Ascending aorta (tissue), 2 donors: Measurements from ENCODE around the gene SOX8. TPM values are rescaled to one million over a fixed set of nuclear protein-coding genes. Genes with fewer than 3 reads are reported as not detected.

Source experiments
- DNase-seq, 2 donors: peaks; one replicate each; pipeline ENCODE4 v3.0.0-alpha.2; 2019; ENCODE audit warnings: low spot score in 2 of 2
- H3K27ac ChIP-seq, 2 donors: fragments of 200-600 bp; sonication (generic); one replicate each; pipeline ENCODE4 v1.5.1; 2016 to 2017; ENCODE audit warnings: mild to moderate bottlenecking in 1 of 2
- H3K27me3 ChIP-seq: fragments of 200-600 bp; sonication (generic); one replicate; pipeline ENCODE4 v1.5.1; 2017
- H3K36me3 ChIP-seq, 2 donors: fragments of 200-600 bp; sonication (generic); one replicate each; pipeline ENCODE4 v1.5.1; 2016
- H3K4me1 ChIP-seq, 2 donors: fragments of 200-600 bp; sonication (generic); one replicate each; pipeline ENCODE4 v1.5.1; 2016 to 2017; ENCODE audit warnings: mild to moderate bottlenecking in 1 of 2
- H3K4me3 ChIP-seq, 2 donors: fragments of 200-600 bp; sonication (generic); one replicate each; pipeline ENCODE4 v1.5.1; 2016 to 2017; ENCODE audit warnings: mild to moderate bottlenecking in 1 of 2
- H3K9me3 ChIP-seq, 2 donors: fragments of 200-600 bp; sonication (generic); one replicate each; pipeline ENCODE4 v1.5.1; 2016
- intact Hi-C: fragments of 100-400 bp; cut with DNase I; formaldehyde crosslinking; loops from one replicate; pipeline ENCODE4 v1.15.1; 2023
- total RNA-seq: library from RNA; depleted of rRNA; stranded (reverse); fragments of >200 nt; gene quantifications from one replicate; pipeline ENCODE4 v1.1.0, GENCODE V29; 2016
- TF ChIP-seq, protein P1 (sequence below), 3 experiments: fragments of 200-600 bp in 2 of 3; fragments of 450-650 bp in 1 of 3; sonication (generic) in 2 of 3; IDR thresholded peaks; one replicate each; pipeline ENCODE4 v1.5.1; 2016 to 2019; ENCODE audit warnings: antibody characterized with exemption in 3 of 3, mild to moderate bottlenecking in 1 of 3, moderate library complexity in 1 of 3

SOX8 gene
- total RNA-seq, 1 donor from 2014 or later = 18.9 TPM

DNA sequence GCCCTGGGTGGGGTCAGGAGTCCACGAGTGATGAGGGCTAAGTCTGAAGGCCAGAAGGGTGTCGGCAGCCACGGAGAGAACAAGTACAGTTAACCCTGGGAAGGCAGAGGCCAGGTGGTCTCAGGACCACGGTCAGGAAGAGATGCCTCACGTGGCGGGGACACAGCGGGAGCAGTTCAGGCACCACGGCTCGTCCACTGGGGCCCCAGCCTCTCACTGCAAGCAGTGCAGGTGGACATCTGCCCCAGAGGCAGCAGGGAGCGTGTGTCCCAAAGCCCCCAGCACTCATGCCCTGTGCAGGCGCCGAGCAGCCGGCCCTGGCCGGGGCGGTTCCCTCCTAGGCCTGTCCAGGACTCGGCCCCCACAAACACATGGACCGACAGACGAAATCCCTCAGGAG lies 15.5 kb upstream of the SOX8 start:
- Histone ChIP-seq H3K9me3 (no peaks in the 10 kb centered on the region), H3K27me3 (no peaks in the 10 kb centered on the region), H3K36me3 (peaks cover 0 to 25% of the 10 kb centered on the region in 2 donors), H3K4me3 (no peak overlapping the region), H3K4me1 (peaks cover 11 to 12% of the 10 kb centered on the region in 2 donors), H3K27ac (no peak overlapping the region)
- intact Hi-C loops = no loop called here
- TF ChIP-seq, protein P1, sequence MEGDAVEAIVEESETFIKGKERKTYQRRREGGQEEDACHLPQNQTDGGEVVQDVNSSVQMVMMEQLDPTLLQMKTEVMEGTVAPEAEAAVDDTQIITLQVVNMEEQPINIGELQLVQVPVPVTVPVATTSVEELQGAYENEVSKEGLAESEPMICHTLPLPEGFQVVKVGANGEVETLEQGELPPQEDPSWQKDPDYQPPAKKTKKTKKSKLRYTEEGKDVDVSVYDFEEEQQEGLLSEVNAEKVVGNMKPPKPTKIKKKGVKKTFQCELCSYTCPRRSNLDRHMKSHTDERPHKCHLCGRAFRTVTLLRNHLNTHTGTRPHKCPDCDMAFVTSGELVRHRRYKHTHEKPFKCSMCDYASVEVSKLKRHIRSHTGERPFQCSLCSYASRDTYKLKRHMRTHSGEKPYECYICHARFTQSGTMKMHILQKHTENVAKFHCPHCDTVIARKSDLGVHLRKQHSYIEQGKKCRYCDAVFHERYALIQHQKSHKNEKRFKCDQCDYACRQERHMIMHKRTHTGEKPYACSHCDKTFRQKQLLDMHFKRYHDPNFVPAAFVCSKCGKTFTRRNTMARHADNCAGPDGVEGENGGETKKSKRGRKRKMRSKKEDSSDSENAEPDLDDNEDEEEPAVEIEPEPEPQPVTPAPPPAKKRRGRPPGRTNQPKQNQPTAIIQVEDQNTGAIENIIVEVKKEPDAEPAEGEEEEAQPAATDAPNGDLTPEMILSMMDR (IDR thresholded peaks at IDR 0.05) = no peak
- DNase-seq = no peak

DNA sequence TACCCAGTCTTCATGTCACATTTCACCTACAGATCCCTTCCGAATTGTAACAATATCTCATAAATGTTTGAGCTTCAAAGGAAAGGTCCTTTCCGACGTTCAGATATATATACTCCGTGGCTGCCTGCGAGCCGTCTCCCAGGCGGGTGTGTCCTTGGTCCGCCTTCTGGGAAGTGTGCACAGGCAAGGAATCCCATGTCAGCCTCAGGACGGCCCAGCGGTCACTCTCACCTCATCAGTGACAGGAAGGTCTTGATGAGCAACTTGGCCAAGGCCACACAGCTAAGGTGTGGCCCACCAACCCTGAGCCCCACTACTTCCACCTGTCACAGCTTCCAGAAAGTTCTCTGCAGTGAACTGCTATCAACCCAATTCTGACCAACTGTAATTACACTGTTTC lies 15.1 kb upstream of the SOX8 start:
- DNase-seq = no peak
- TF ChIP-seq, protein P1 (IDR thresholded peaks at IDR 0.05) = no peak
- Histone ChIP-seq H3K27ac (no peak overlapping the region), H3K36me3 (peaks cover 0 to 25% of the 10 kb centered on the region in 2 donors), H3K27me3 (no peaks in the 10 kb centered on the region), H3K4me3 (no peak overlapping the region), H3K4me1 (peaks cover 11 to 14% of the 10 kb centered on the region in 2 donors), H3K9me3 (no peaks in the 10 kb centered on the region)
- intact Hi-C loops = no loop called here

GRCh38 chr16:967077-967541 lies 14.5 kb upstream of the SOX8 start:
- H3K4me3 ChIP-seq = no peak overlapping the region
- intact Hi-C loops = no loop called here
- TF ChIP-seq, protein P1 (IDR thresholded peaks at IDR 0.05) = no peak
- peaks cover 11 to 14% of the 10 kb centered on the region in 2 donors for H3K4me1 ChIP-seq
- peaks cover 0 to 25% of the 10 kb centered on the region in 2 donors for H3K36me3 ChIP-seq
- no peaks in the 10 kb centered on the region for H3K9me3 ChIP-seq
- H3K27ac ChIP-seq = no peak overlapping the region
- DNase-seq = no peak
- no peaks in the 10 kb centered on the region for H3K27me3 ChIP-seq

DNA sequence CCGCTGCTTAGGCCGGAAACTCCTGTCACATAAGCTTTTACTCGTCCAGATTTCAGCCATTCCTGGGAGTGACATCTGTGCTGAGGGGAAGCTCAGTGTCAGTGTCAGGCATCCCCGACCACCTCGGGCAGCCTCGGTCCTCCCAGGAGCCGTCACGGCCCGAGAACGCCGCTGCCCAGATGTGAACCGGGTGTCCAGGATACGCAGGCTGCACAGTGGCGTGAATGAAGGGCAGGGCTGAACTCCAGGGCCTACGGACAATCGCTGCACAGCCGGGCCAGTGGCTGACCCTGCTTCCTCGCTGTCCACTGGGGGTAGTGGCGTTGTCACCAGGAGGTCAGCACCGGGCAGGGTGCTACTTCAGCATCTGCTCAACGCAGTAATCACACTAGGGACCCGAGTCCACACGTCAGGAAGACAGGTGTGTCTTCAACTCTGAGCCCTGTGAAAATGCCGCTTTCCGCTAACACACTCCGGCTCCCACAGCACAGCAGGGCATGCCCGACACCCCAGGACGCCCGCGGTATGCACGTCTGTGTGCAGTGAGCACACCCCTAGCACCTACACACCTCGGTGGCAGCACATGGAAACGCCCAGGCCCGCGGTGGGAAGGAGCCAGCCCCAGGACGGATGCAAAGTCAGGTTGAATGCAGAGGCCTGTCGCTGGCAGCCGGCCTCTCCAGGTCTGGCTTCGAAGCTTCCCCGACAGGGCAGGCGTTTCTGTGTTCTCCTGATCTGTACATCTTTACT lies 13.8 kb upstream of the SOX8 start:
- Histone ChIP-seq H3K4me3 (no peak overlapping the region), H3K36me3 (peaks cover 0 to 25% of the 10 kb centered on the region in 2 donors), H3K4me1 (peaks cover 11 to 14% of the 10 kb centered on the region in 2 donors), H3K9me3 (no peaks in the 10 kb centered on the region), H3K27me3 (no peaks in the 10 kb centered on the region), H3K27ac (no peak overlapping the region)
- DNase-seq = no peak
- TF ChIP-seq, protein P1 (IDR thresholded peaks at IDR 0.05) = no peak
- intact Hi-C loops = no loop called here

DNA sequence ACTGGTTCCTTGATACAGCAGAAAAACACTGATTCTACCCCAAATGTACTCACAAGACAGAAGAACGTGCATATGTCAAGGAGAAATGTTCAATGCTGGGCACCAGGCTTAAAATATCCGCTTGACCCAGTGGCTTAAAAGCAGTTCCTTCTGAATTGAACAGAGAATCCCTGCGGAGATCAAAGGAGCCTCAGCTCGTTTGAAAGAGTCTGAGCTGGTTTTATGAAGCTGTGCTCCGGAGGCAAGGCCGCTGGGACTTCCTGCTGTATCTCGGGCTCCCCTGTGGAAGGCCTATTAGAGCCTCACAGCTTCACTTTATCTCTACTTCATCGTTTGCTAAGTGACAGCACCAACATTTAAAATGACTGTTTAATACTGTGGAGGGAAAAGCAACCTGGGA lies 12.9 kb upstream of the SOX8 start:
- peaks cover 11 to 14% of the 10 kb centered on the region in 2 donors for H3K4me1 ChIP-seq
- intact Hi-C loops = no loop called here
- no peaks in the 10 kb centered on the region for H3K27me3 ChIP-seq
- DNase-seq = no peak
- TF ChIP-seq, protein P1 (IDR thresholded peaks at IDR 0.05) = no peak
- no peaks in the 10 kb centered on the region for H3K9me3 ChIP-seq
- no peak overlapping the region for H3K27ac ChIP-seq
- H3K4me3 ChIP-seq = no peak overlapping the region
- H3K36me3 ChIP-seq = peaks cover 0 to 25% of the 10 kb centered on the region in 2 donors
